ENCODE data around the gene DSG2. TPM values are rescaled to one million over a fixed set of nuclear protein-coding genes. Genes with fewer than 3 reads are reported as not detected.

The DSG2 gene
- total and polyA plus RNA-seq, 2 of the 4 experiments (the other 2 are of a cell fraction): 1.8 to 2.3 TPM

DNA sequence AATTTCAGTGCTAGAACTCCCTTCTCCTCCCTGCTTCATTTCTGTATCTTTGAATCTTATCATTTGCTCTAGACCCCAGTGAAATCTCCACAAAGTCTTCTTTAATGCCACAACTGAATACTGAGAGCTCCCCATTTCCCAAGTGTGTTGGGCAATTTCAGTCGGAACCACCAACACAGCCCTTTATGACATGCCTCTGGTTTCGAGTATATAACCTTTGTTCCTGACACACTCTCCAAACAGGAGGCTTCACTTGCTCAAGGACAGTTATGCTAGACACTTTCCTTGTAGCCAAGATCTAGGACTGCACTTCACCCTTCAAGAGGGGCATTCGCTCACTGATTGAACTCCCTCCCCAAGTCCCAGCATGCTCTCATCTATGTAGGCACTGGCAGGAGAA lies 75.1 kb downstream of the DSG2 start:
- POLR2A ChIA-PET (ENCODE audit: unreplicated experiment): no interaction called here
- no peaks in the 10 kb centered on the region for H3K36me3 ChIP-seq (ENCODE audit: control insufficient read depth, insufficient read depth, low read length)
- no peak for TF ChIP-seq NFE2L2 (IDR thresholded peaks at IDR 0.05; ENCODE audit: low read depth, low read length)
- TF ChIP-seq FOS (IDR thresholded peaks at IDR 0.05; ENCODE audit: low read depth, low read length): no peak
- TF ChIP-seq, protein P1, sequence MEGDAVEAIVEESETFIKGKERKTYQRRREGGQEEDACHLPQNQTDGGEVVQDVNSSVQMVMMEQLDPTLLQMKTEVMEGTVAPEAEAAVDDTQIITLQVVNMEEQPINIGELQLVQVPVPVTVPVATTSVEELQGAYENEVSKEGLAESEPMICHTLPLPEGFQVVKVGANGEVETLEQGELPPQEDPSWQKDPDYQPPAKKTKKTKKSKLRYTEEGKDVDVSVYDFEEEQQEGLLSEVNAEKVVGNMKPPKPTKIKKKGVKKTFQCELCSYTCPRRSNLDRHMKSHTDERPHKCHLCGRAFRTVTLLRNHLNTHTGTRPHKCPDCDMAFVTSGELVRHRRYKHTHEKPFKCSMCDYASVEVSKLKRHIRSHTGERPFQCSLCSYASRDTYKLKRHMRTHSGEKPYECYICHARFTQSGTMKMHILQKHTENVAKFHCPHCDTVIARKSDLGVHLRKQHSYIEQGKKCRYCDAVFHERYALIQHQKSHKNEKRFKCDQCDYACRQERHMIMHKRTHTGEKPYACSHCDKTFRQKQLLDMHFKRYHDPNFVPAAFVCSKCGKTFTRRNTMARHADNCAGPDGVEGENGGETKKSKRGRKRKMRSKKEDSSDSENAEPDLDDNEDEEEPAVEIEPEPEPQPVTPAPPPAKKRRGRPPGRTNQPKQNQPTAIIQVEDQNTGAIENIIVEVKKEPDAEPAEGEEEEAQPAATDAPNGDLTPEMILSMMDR (conservative IDR thresholded peaks at IDR 0.05; ENCODE audit: low read depth, low read length): no peak
- TF ChIP-seq MAZ (IDR thresholded peaks at IDR 0.05; ENCODE audit: borderline replicate concordance, low read depth, low read length): no peak
- TF ChIP-seq BHLHE40 (IDR thresholded peaks at IDR 0.05; ENCODE audit: low read depth, low read length): no peak
- TF ChIP-seq RCOR1 (IDR thresholded peaks at IDR 0.05; ENCODE audit: insufficient replicate concordance, low read length): no peak
- TF ChIP-seq MAFK (IDR thresholded peaks at IDR 0.05; ENCODE audit: low read depth, low read length): no peak
- TF ChIP-seq SMC3 (IDR thresholded peaks at IDR 0.05; ENCODE audit: low read depth, low read length): no peak
- no peak for TF ChIP-seq MXI1 (IDR thresholded peaks at IDR 0.05; ENCODE audit: borderline replicate concordance, low read depth, low read length)
- TF ChIP-seq, protein P2, sequence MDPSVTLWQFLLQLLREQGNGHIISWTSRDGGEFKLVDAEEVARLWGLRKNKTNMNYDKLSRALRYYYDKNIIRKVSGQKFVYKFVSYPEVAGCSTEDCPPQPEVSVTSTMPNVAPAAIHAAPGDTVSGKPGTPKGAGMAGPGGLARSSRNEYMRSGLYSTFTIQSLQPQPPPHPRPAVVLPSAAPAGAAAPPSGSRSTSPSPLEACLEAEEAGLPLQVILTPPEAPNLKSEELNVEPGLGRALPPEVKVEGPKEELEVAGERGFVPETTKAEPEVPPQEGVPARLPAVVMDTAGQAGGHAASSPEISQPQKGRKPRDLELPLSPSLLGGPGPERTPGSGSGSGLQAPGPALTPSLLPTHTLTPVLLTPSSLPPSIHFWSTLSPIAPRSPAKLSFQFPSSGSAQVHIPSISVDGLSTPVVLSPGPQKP (IDR thresholded peaks at IDR 0.05; ENCODE audit: borderline replicate concordance, low read depth, low read length): no peak
- TF ChIP-seq CHD1 (IDR thresholded peaks at IDR 0.05; ENCODE audit: low read depth, low read length): no peak
- no peak for TF ChIP-seq CEBPB (IDR thresholded peaks at IDR 0.05; ENCODE audit: low read depth, low read length)
- no peak for TF ChIP-seq RFX5 (IDR thresholded peaks at IDR 0.05; ENCODE audit: low read depth, low read length)
- TF ChIP-seq, protein P3, sequence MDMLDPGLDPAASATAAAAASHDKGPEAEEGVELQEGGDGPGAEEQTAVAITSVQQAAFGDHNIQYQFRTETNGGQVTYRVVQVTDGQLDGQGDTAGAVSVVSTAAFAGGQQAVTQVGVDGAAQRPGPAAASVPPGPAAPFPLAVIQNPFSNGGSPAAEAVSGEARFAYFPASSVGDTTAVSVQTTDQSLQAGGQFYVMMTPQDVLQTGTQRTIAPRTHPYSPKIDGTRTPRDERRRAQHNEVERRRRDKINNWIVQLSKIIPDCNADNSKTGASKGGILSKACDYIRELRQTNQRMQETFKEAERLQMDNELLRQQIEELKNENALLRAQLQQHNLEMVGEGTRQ (IDR thresholded peaks at IDR 0.05; ENCODE audit: low read depth, low read length): no peak
- TF ChIP-seq RAD21 (IDR thresholded peaks at IDR 0.05; ENCODE audit: low read length): no peak
- TF ChIP-seq POLR2A (IDR thresholded peaks at IDR 0.05; ENCODE audit: low read depth, low read length): no peak

More for the DNA sequence above, 75.1 kb downstream of the DSG2 start:
- Histone ChIP-seq H4K8ac (ENCODE audit: low read depth in 2 of 2, low read length in 2 of 2) (no peak overlapping the region), H3K56ac (ENCODE audit: extremely low read depth, insufficient read depth, low read length) (no peak overlapping the region), H3K4me3 (ENCODE audit: insufficient read depth, low read depth, low read length) (no peak overlapping the region), H2BK15ac (ENCODE audit: low read depth, low read length) (no peak overlapping the region), H3K27ac (ENCODE audit: insufficient read depth, low read length) (no peak overlapping the region), H3K27me3 (ENCODE audit: control insufficient read depth, insufficient read depth, low read length) (no peaks in the 10 kb centered on the region), H2BK5ac (ENCODE audit: low read depth, low read length, poor library complexity, severe bottlenecking) (no peak overlapping the region), H3K4me2 (ENCODE audit: low read depth, low read length) (no peak overlapping the region), H3K14ac (replicated peaks; ENCODE audit: low read depth, low read length) (no peak overlapping the region), H4K20me1 (ENCODE audit: insufficient read depth, low read length) (no peaks in the 10 kb centered on the region), H2AK9ac (replicated peaks; ENCODE audit: low read depth, low read length, poor library complexity) (no peak overlapping the region), H3K9me1 (ENCODE audit: insufficient read depth, low read length) (no peaks in the 10 kb centered on the region), H3K23ac (ENCODE audit: low read depth, low read length) (no peak overlapping the region), H3K79me1 (ENCODE audit: low read depth in 1 of 2, low read length in 2 of 2) (no peaks in the 10 kb centered on the region), H2AK5ac (ENCODE audit: low read depth, low read length) (no peak overlapping the region), H4K5ac (ENCODE audit: low read depth, low read length) (no peak overlapping the region), H2AFZ (replicated peaks; ENCODE audit: low read length, poor library complexity) (no peak overlapping the region), H2BK20ac (ENCODE audit: low read depth, low read length) (no peak overlapping the region), H2BK120ac (ENCODE audit: low read depth, low read length) (no peak overlapping the region), H3K9ac (ENCODE audit: low read depth, low read length) (no peak overlapping the region), H4K91ac (ENCODE audit: insufficient read depth, low read depth, low read length) (no peak overlapping the region), H3K18ac (ENCODE audit: low read depth, low read length) (no peak overlapping the region), H3K9me3 (ENCODE audit: control insufficient read depth, insufficient read depth, low read length) (no peaks in the 10 kb centered on the region), H3K4ac (ENCODE audit: low read depth, low read length) (no peak overlapping the region), H3K4me1 (ENCODE audit: control insufficient read depth, insufficient read depth, low read length) (no peaks in the 10 kb centered on the region)
- WGBS, 2 experiments (ENCODE audit: extremely low coverage in 2 of 2, insufficient read length in 1 of 2): no CpG with 5 or more reads among the region's 3 CpGs
- ATAC-seq (ENCODE audit: low read depth): no peak
- dilution Hi-C loops (cut with HindIII; ENCODE audit: low sequenced_read_pairs, unreplicated experiment): no loop called here
- DNase-seq: no peak
- in situ Hi-C loops (cut with MboI; ENCODE audit: low sequenced_read_pairs): loop anchor here (25.0 kb wide), 2 partner anchors 239 to 389 kb away; no protein-coding TSS in a partner anchor
- BruUV-seq (replicated peaks): no TSS peak
- CTCF ChIA-PET: no interaction called here
- intact Hi-C loops (cut with micrococcal nuclease): no loop called here

All from IMR-90 (cell line).